ENCODE results near the gene RYR1.
A peak's percentile ranks its signal among the peaks of the same experiment; 100 is the strongest.
"Not testable (repeated sequence)": the region's sequence is repeated elsewhere in the genome, so short reads cannot be mapped to it uniquely, and the experiment has no call there.

Gene RYR1

GRCh38 chr19:38514812-38515633 lies 81.5 kb downstream of the RYR1 start:
- DNase-seq (ENCODE audit: low spot score) = peak; percentile 96

- no peak for DNase-seq (ENCODE audit: low spot score)
Measured at GRCh38 chr19:38515896-38516295, 82.4 kb downstream of the RYR1 start.

GRCh38 chr19:38516802-38517201 lies 83.3 kb downstream of the RYR1 start:
- no peak for DNase-seq (ENCODE audit: low spot score)

GRCh38 chr19:38517321-38517720 lies 83.8 kb downstream of the RYR1 start:
- no peak for DNase-seq (ENCODE audit: low spot score)

GRCh38 chr19:38517980-38518379 lies 84.5 kb downstream of the RYR1 start:
- DNase-seq (ENCODE audit: low spot score) = not testable (repeated sequence)

- no peak for DNase-seq (ENCODE audit: low spot score)
Measured at GRCh38 chr19:38519168-38519567, 85.7 kb downstream of the RYR1 start.

- DNase-seq (ENCODE audit: low spot score) = no peak
Measured at GRCh38 chr19:38519988-38520387, 86.5 kb downstream of the RYR1 start.

GRCh38 chr19:38522915-38523314 lies 89.4 kb downstream of the RYR1 start:
- DNase-seq (ENCODE audit: low spot score) = no peak

GRCh38 chr19:38523319-38523718 lies 89.8 kb downstream of the RYR1 start:
- DNase-seq (ENCODE audit: low spot score) = no peak

GRCh38 chr19:38524369-38524768 lies 90.9 kb downstream of the RYR1 start:
- DNase-seq (ENCODE audit: low spot score) = no peak

- DNase-seq (ENCODE audit: low spot score) = no peak
Measured at GRCh38 chr19:38524994-38525634, 91.6 kb downstream of the RYR1 start.

GRCh38 chr19:38526430-38526829 lies 92.9 kb downstream of the RYR1 start:
- no peak for DNase-seq (ENCODE audit: low spot score)

- peak; percentile 74 for DNase-seq (ENCODE audit: low spot score)
Measured at GRCh38 chr19:38527466-38528136, 94.1 kb downstream of the RYR1 start.

- DNase-seq (ENCODE audit: low spot score) = no peak
Measured at GRCh38 chr19:38528213-38528755, 94.8 kb downstream of the RYR1 start.

- DNase-seq (ENCODE audit: low spot score) = no peak
Measured at GRCh38 chr19:38528931-38529330, 95.4 kb downstream of the RYR1 start.

- DNase-seq (ENCODE audit: low spot score) = no peak
Measured at GRCh38 chr19:38531515-38531914, 98.0 kb downstream of the RYR1 start.

- DNase-seq (ENCODE audit: low spot score) = no peak
Measured at GRCh38 chr19:38532939-38533338, 99.4 kb downstream of the RYR1 start.

GRCh38 chr19:38534574-38534973 lies 101.1 kb downstream of the RYR1 start:
- DNase-seq (ENCODE audit: low spot score) = no peak

- no peak for DNase-seq (ENCODE audit: low spot score)
Measured at GRCh38 chr19:38535212-38535611, 101.7 kb downstream of the RYR1 start.

GRCh38 chr19:38537071-38537936 lies 103.8 kb downstream of the RYR1 start:
- no peak for DNase-seq (ENCODE audit: low spot score)

- DNase-seq (ENCODE audit: low spot score) = no peak
Measured at GRCh38 chr19:38538386-38538785, 104.9 kb downstream of the RYR1 start.
